GM23338 (cell line): Measurements from ENCODE around the gene GPRC5B. TPM values are rescaled to one million over a fixed set of nuclear protein-coding genes. Genes with fewer than 3 reads are reported as not detected.

Source experiments
- ATAC-seq: fragments of 200-7000 bp; cut with Tn5 transposase; 3 replicates; pipeline ENCODE4 v1.9.1; 2020
- DNase-seq: peaks from one replicate; pipeline ENCODE4 v3.0.0-alpha.2; 2015; ENCODE audit warnings: low spot score
- H2AFZ ChIP-seq: fragments of 200-600 bp; sonication (generic); 2 replicates; pipeline ENCODE4 v1.8.0; 2016; ENCODE audit warnings: antibody characterized with exemption, mild to moderate bottlenecking, moderate library complexity
- H3F3A ChIP-seq: fragments of 200-600 bp; sonication (generic); replicated peaks from 2 replicates; pipeline ENCODE4 v1.8.0; 2017; ENCODE audit warnings: antibody characterized with exemption, mixed run types, low read depth
- H3K27ac ChIP-seq: fragments of 200-600 bp; sonication (generic); 2 replicates; pipeline ENCODE4 v1.6.1; 2016; ENCODE audit warnings: low read depth
- H3K27me3 ChIP-seq: fragments of 200-600 bp; sonication (generic); 2 replicates; pipeline ENCODE4 v1.8.0; 2016; ENCODE audit warnings: mild to moderate bottlenecking, mixed run types, moderate library complexity; ENCODE audit not compliant: insufficient read depth
- H3K36me3 ChIP-seq: fragments of 200-600 bp; sonication (generic); 2 replicates; pipeline ENCODE4 v1.8.0; 2016; ENCODE audit warnings: mild to moderate bottlenecking; ENCODE audit not compliant: insufficient read depth
- H3K4me1 ChIP-seq: fragments of 200-600 bp; sonication (generic); 2 replicates; pipeline ENCODE4 v1.8.0; 2016; ENCODE audit warnings: mild to moderate bottlenecking, moderate library complexity; ENCODE audit not compliant: insufficient read depth
- H3K4me2 ChIP-seq: fragments of 200-600 bp; sonication (generic); 2 replicates; pipeline ENCODE4 v1.7.1; 2017; ENCODE audit warnings: mixed run types
- H3K4me3 ChIP-seq: fragments of 200-600 bp; sonication (generic); 2 replicates; pipeline ENCODE4 v1.6.1; 2016; ENCODE audit warnings: mixed run types
- H3K79me2 ChIP-seq: fragments of 200-600 bp; sonication (generic); replicated peaks from 2 replicates; pipeline ENCODE4 v1.8.0; 2017; ENCODE audit warnings: mild to moderate bottlenecking; ENCODE audit not compliant: insufficient read depth
- H3K9me2 ChIP-seq: fragments of 200-600 bp; sonication (generic); 2 replicates; pipeline ENCODE4 v1.8.0; 2017; ENCODE audit not compliant: insufficient read depth
- H4K20me1 ChIP-seq: fragments of 200-600 bp; sonication (generic); replicated peaks from 2 replicates; pipeline ENCODE4 v1.8.0; 2017; ENCODE audit warnings: mild to moderate bottlenecking; ENCODE audit not compliant: insufficient read depth
- H3K27ac Mint-ChIP-seq: 2 replicates; pipeline ENCODE4 v1.8.0; 2020; ENCODE audit warnings: inconsistent platforms, mild to moderate bottlenecking, moderate library complexity, mixed read lengths
- H3K27me3 Mint-ChIP-seq: 3 replicates; pipeline ENCODE4 v1.8.0; 2022; ENCODE audit warnings: low read depth, mild to moderate bottlenecking, moderate library complexity, mixed read lengths, inconsistent platforms; ENCODE audit not compliant: insufficient read depth, poor library complexity
- H3K36me3 Mint-ChIP-seq: 3 replicates; pipeline ENCODE4 v1.8.0; 2021; ENCODE audit warnings: low read depth, mild to moderate bottlenecking, inconsistent platforms, moderate library complexity, mixed read lengths
- H3K4me1 Mint-ChIP-seq: 3 replicates; pipeline ENCODE4 v1.8.0; 2020; ENCODE audit warnings: mild to moderate bottlenecking, inconsistent platforms, mixed read lengths
- H3K4me3 Mint-ChIP-seq: 3 replicates; pipeline ENCODE4 v1.8.0; 2021; ENCODE audit warnings: moderate library complexity, mild to moderate bottlenecking, inconsistent platforms, mixed read lengths
- H3K9me3 Mint-ChIP-seq: 3 replicates; pipeline ENCODE4 v1.8.0; 2020; ENCODE audit warnings: moderate library complexity, mild to moderate bottlenecking, inconsistent platforms, mixed read lengths
- NANOG ChIP-seq: IDR thresholded peaks from 2 replicates; pipeline ENCODE4 v1.6.1; 2016; ENCODE audit warnings: antibody characterized with exemption, borderline replicate concordance
- POLR2AphosphoS5 ChIP-seq: IDR thresholded peaks from 2 replicates; pipeline ENCODE4 v1.6.1; 2016; ENCODE audit warnings: antibody characterized with exemption, low read depth
- REST ChIP-seq: IDR thresholded peaks from one replicate; pipeline ENCODE4 v1.6.1; 2018; ENCODE audit warnings: antibody characterized with exemption; ENCODE audit not compliant: unreplicated experiment
- STAT1 ChIP-seq: IDR thresholded peaks from one replicate; pipeline ENCODE4 v1.6.1; 2016; ENCODE audit warnings: antibody characterized with exemption; ENCODE audit not compliant: unreplicated experiment
- ZNF114 ChIP-seq: fragments of 250-450 bp; sonication (Bioruptor Pico); IDR thresholded peaks from 2 replicates; pipeline ENCODE4 v1.5.0; 2020; ENCODE audit warnings: mild to moderate bottlenecking, moderate library complexity
- ZNF331 ChIP-seq: fragments of 250-450 bp; sonication (Bioruptor Pico); IDR thresholded peaks from 2 replicates; pipeline ENCODE4 v1.5.0; 2020; ENCODE audit warnings: low read depth, mild to moderate bottlenecking, moderate library complexity
- ZNF462 ChIP-seq: fragments of 250-450 bp; sonication (Bioruptor Pico); IDR thresholded peaks from 2 replicates; pipeline ENCODE4 v1.5.0; 2020; ENCODE audit warnings: mild to moderate bottlenecking, moderate library complexity
- polyA plus RNA-seq: library from polyadenylated mRNA; unstranded; fragments of >200 nt; fragmentation: Nextera tagmentation; extraction: Ambion mirVana; gene quantifications from 2 replicates; pipeline ENCODE4 v1.2.1, GENCODE V29; 2016
- total RNA-seq: library from RNA; depleted of rRNA; stranded (reverse); fragments of >200 nt; shearing (Covaris generic); gene quantifications from 2 replicates; pipeline ENCODE4 v1.2.3, GENCODE V29; 2014
- TF ChIP-seq, protein P1 (sequence below), 2 experiments: fragments of 200-600 bp in 1 of 2; sonication (generic) in 1 of 2; conservative IDR thresholded peaks; 2 replicates each; pipeline versions ENCODE4 v1.5.1 to v1.6.1; 2016 to 2017; ENCODE audit warnings: antibody characterized with exemption in 2 of 2, low read depth in 2 of 2, mild to moderate bottlenecking in 2 of 2, moderate library complexity in 1 of 2

Gene GPRC5B
- total and polyA plus RNA-seq, 2 experiments from 2014 or later, result 70.9 to 82.5 TPM

GRCh38 chr16:19864566-19864965 is 20.1 kb downstream of the GPRC5B start (continued):
- TF ChIP-seq ZNF462 (CRISPR knock-in tag) (no peak), STAT1 (no peak), ZNF331 (CRISPR knock-in tag) (no peak)

- no peaks in the 10 kb centered on the region for H3K9me2 ChIP-seq
- H3K4me1 ChIP-seq, result peaks cover 36% of the 10 kb centered on the region
- no peak overlapping the region for H2AFZ ChIP-seq
- peaks cover 7% of the 10 kb centered on the region for H3K27me3 Mint-ChIP-seq
- peaks cover 45% of the 10 kb centered on the region for H3K4me1 Mint-ChIP-seq
- peaks cover 30% of the 10 kb centered on the region for H3F3A ChIP-seq
- no peak overlapping the region for H3K4me3 Mint-ChIP-seq
- H4K20me1 ChIP-seq, result peaks cover 9% of the 10 kb centered on the region
- peaks cover 84% of the 10 kb centered on the region for H3K36me3 Mint-ChIP-seq
- 0 out of 2 replicates have a peak overlapping the region, but pooled peaks have one; percentile 22 for H3K27ac ChIP-seq
- no peaks in the 10 kb centered on the region for H3K9me3 Mint-ChIP-seq
- H3K27me3 ChIP-seq, result no peaks in the 10 kb centered on the region
- peaks cover 20% of the 10 kb centered on the region for H3K36me3 ChIP-seq
- H3K4me2 ChIP-seq, result no peak overlapping the region
- ATAC-seq (no peak), DNase-seq (no peak)
- peaks cover 64% of the 10 kb centered on the region for H3K79me2 ChIP-seq
- no peak overlapping the region for H3K4me3 ChIP-seq
- H3K27ac Mint-ChIP-seq, result no peak overlapping the region
- no peak for TF ChIP-seq ZNF331 (CRISPR knock-in tag)
- no peak for TF ChIP-seq ZNF114
- TF ChIP-seq NANOG, result no peak
- TF ChIP-seq, protein P1, sequence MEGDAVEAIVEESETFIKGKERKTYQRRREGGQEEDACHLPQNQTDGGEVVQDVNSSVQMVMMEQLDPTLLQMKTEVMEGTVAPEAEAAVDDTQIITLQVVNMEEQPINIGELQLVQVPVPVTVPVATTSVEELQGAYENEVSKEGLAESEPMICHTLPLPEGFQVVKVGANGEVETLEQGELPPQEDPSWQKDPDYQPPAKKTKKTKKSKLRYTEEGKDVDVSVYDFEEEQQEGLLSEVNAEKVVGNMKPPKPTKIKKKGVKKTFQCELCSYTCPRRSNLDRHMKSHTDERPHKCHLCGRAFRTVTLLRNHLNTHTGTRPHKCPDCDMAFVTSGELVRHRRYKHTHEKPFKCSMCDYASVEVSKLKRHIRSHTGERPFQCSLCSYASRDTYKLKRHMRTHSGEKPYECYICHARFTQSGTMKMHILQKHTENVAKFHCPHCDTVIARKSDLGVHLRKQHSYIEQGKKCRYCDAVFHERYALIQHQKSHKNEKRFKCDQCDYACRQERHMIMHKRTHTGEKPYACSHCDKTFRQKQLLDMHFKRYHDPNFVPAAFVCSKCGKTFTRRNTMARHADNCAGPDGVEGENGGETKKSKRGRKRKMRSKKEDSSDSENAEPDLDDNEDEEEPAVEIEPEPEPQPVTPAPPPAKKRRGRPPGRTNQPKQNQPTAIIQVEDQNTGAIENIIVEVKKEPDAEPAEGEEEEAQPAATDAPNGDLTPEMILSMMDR (conservative IDR thresholded peaks at IDR 0.05; ENCODE audit: low read depth in 2 of 2), result no peak
- TF ChIP-seq POLR2AphosphoS5, result no peak
- TF ChIP-seq STAT1, result no peak
- TF ChIP-seq REST, result no peak
Measured at GRCh38 chr16:19863990-19864389, 20.7 kb downstream of the GPRC5B start.
